Measurements from ENCODE around the gene LY9. TPM values are rescaled to one million over a fixed set of nuclear protein-coding genes. Genes with fewer than 3 reads are reported as not detected.

LY9 gene
- total and polyA plus RNA-seq, 9 of the 15 experiments (the other 6 are each of a cell fraction or from before 2014, with no cell fraction given), result not detected

- no peak for TF ChIP-seq CUX1 (CRISPR knock-in tag; IDR thresholded peaks at IDR 0.05)
Observed at GRCh38 chr1:160836561-160836960, 40.6 kb downstream of the LY9 start (continued).

GRCh38 chr1:160836981-160837557, 41.1 kb downstream of the LY9 start:
- Histone ChIP-seq H3K79me2 (ENCODE audit: control insufficient read depth, insufficient read depth, low read length) (no peaks in the 10 kb centered on the region), H3K9me1 (ENCODE audit: control insufficient read depth, insufficient read depth, low read length) (no peaks in the 10 kb centered on the region), H3K4me1 (replicated peaks in 1 of 2; ENCODE audit: control insufficient read depth in 2 of 2, insufficient read depth in 2 of 2, low read length in 2 of 2) (0 out of 5 replicates have a peak, but pooled peaks cover 0 to 3% of the 10 kb centered on the region in 2 experiments), H3K9me3 (replicated peaks; ENCODE audit: control insufficient read depth, insufficient read depth, low read depth, low read length) (no peaks in the 10 kb centered on the region), H2AFZ (ENCODE audit: low read depth, low read length) (no peak overlapping the region), H4K20me1 (replicated peaks; ENCODE audit: control insufficient read depth, insufficient read depth, low read length) (no peaks in the 10 kb centered on the region), H3K27me3 (ENCODE audit: control insufficient read depth in 2 of 2, insufficient read depth in 2 of 2, low read length in 2 of 2) (peaks cover 2 to 25% of the 10 kb centered on the region in 2 experiments; a peak in 2 of 5 replicates), H3K9ac (ENCODE audit: insufficient read depth in 1 of 2, low read depth in 2 of 2, low read length in 2 of 2) (no peak overlapping the region), H3K4me3 (no peak overlapping the region), H3K36me3 (ENCODE audit: control insufficient read depth, insufficient read depth, low read length) (no peaks in the 10 kb centered on the region), H3K4me2 (ENCODE audit: insufficient read depth, low read length) (no peak overlapping the region), H3K27ac (ENCODE audit: extremely low read depth, low read depth, low read length) (no peak overlapping the region)
- no peak for ATAC-seq
- in situ Hi-C loops (cut with MboI), result loop anchor here (5.0 to 25.0 kb wide), 2 partner anchors 115 to 250 kb away; partner anchors contain the start of genes ITLN2, KLHDC9 and NECTIN4
- no TSS peak for BruUV-seq (replicated peaks)
- FAIRE-seq, result no peak
- ChIA-PET POLR2A (interaction anchor here (0.6 to 1.2 kb wide), 3 partner anchors 10 to 164 kb away, joined by 3 to 6 read pairs (median 3); no protein-coding TSS in a partner anchor), CTCF (ENCODE audit: low intra/inter-chr PET ratio) (no interaction called here)
- no peak for DNase-seq (ENCODE audit: extremely low read depth in 1 of 4, low spot score in 3 of 4)
- 6% methylated on average over 4 of the region's 4 CpGs for WGBS (ENCODE audit: insufficient coverage, low coverage, missing lambda C conversion rate)
- intact Hi-C loops (cut with micrococcal nuclease), result loop anchor here (5.0 to 10.0 kb wide), 2 partner anchors 260 to 338 kb away; partner anchors contain the start of genes B4GALT3 and KLHDC9
- TF ChIP-seq NELFE (IDR thresholded peaks at IDR 0.05; ENCODE audit: insufficient read depth, insufficient read length) (no peak), ATF7 (IDR thresholded peaks at IDR 0.05) (no peak), FIP1L1 (IDR thresholded peaks at IDR 0.05; ENCODE audit: low read depth, low read length, poor library complexity, severe bottlenecking) (no peak), GMEB1 (CRISPR knock-in tag; IDR thresholded peaks at IDR 0.05) (no peak), ZNF24 (IDR thresholded peaks at IDR 0.05) (no peak), RFX7 (CRISPR knock-in tag; IDR thresholded peaks at IDR 0.05) (no peak), MTA3 (IDR thresholded peaks at IDR 0.05; ENCODE audit: borderline replicate concordance) (no peak), IRF2 (CRISPR knock-in tag; IDR thresholded peaks at IDR 0.05) (no peak)

Measured in K562 (cell line).